Fibroblast of the conjunctiva (primary cell): ENCODE measurements around the gene GDPD3.
"Not testable (repeated sequence)": the region's sequence is repeated elsewhere in the genome, so short reads cannot be mapped to it uniquely, and the experiment has no call there.

Experiments
- DNase-seq: peaks from one replicate; pipeline ENCODE4 v3.0.0-alpha.2; 2010; ENCODE audit warnings: low read depth

Gene GDPD3

GRCh38 chr16:30122604-30123160 is 9.3 kb upstream of the GDPD3 start:
- no peak for DNase-seq

- no peak for DNase-seq
Observed at GRCh38 chr16:30121741-30122571, 8.6 kb upstream of the GDPD3 start.

GRCh38 chr16:30120340-30121105 is 7.2 kb upstream of the GDPD3 start:
- DNase-seq, result no peak

- DNase-seq, result no peak
Observed at GRCh38 chr16:30119428-30119827, 6.1 kb upstream of the GDPD3 start.

- DNase-seq, result no peak
Observed at GRCh38 chr16:30117768-30118167, 4.4 kb upstream of the GDPD3 start.

- DNase-seq, result no peak
Observed at GRCh38 chr16:30116291-30117207, 3.2 kb upstream of the GDPD3 start.

- no peak for DNase-seq
Observed at GRCh38 chr16:30115238-30115637, 1.9 kb upstream of the GDPD3 start.

GRCh38 chr16:30114833-30115232 is 1.5 kb upstream of the GDPD3 start:
- not testable (repeated sequence) for DNase-seq

- DNase-seq, result no peak
Observed at GRCh38 chr16:30114411-30114810, 1.1 kb upstream of the GDPD3 start.

GRCh38 chr16:30113711-30114333 is 485 bp upstream of the GDPD3 start:
- no peak for DNase-seq

GRCh38 chr16:30112197-30113030 is 923 bp downstream of the GDPD3 start:
- DNase-seq, result peak; percentile 40

GRCh38 chr16:30110661-30111060 is 2.7 kb downstream of the GDPD3 start:
- DNase-seq, result no peak

- DNase-seq, result no peak
Observed at GRCh38 chr16:30108059-30108850, 5.1 kb downstream of the GDPD3 start.

- no peak for DNase-seq
Observed at GRCh38 chr16:30104492-30104891, 8.8 kb downstream of the GDPD3 start.

GRCh38 chr16:30104090-30104489 is 9.2 kb downstream of the GDPD3 start:
- no peak for DNase-seq

- no peak for DNase-seq
Observed at GRCh38 chr16:30096862-30097563, 16.3 kb downstream of the GDPD3 start.

GRCh38 chr16:30096105-30096861 is 17.1 kb downstream of the GDPD3 start, which contains the start of gene YPEL3:
Gene YPEL3, minus strand, starts transcription at chr16:30096213. Its CDS starts 731 bp downstream, at chr16:30095482.
- DNase-seq, result peak; percentile 73
